Parathyroid adenoma (tissue), 2 donors: Measurements from ENCODE around the gene PTPRD.

Experiments
- H2AFZ ChIP-seq: fragments of 300-600 bp; sonication (generic); one replicate; pipeline ENCODE4 v1.7.0; 2017; ENCODE audit warnings: antibody characterized with exemption, mild to moderate bottlenecking
- H3K27ac ChIP-seq: fragments of 300-600 bp; sonication (generic); one replicate; pipeline ENCODE4 v1.7.0; 2017
- H3K27me3 ChIP-seq: fragments of 300-600 bp; sonication (generic); one replicate; pipeline ENCODE4 v1.7.0; 2017; ENCODE audit warnings: low read length; ENCODE audit not compliant: control insufficient read depth, insufficient read depth
- H3K36me3 ChIP-seq: fragments of 300-600 bp; sonication (generic); one replicate; pipeline ENCODE4 v1.7.0; 2017; ENCODE audit warnings: low read length; ENCODE audit not compliant: control insufficient read depth, insufficient read depth
- H3K4me1 ChIP-seq: fragments of 300-600 bp; sonication (generic); one replicate; pipeline ENCODE4 v1.7.0; 2017; ENCODE audit warnings: control low read depth
- H3K4me2 ChIP-seq: fragments of 300-600 bp; sonication (generic); one replicate; pipeline ENCODE4 v1.7.0; 2017; ENCODE audit warnings: low read length
- H3K4me3 ChIP-seq: fragments of 300-600 bp; sonication (generic); one replicate; pipeline ENCODE4 v1.7.0; 2017; ENCODE audit warnings: low read depth, low read length
- H3K79me2 ChIP-seq: fragments of 300-600 bp; sonication (generic); one replicate; pipeline ENCODE4 v1.7.0; 2017; ENCODE audit warnings: control low read depth
- H3K9ac ChIP-seq: fragments of 300-600 bp; sonication (generic); one replicate; pipeline ENCODE4 v1.7.0; 2017; ENCODE audit warnings: mild to moderate bottlenecking
- H3K9me3 ChIP-seq: fragments of 300-600 bp; sonication (generic); one replicate; pipeline ENCODE4 v1.7.0; 2017; ENCODE audit warnings: low read length; ENCODE audit not compliant: control insufficient read depth
- CTCF ChIP-seq: fragments of 300-600 bp; sonication (generic); IDR thresholded peaks from one replicate; pipeline ENCODE4 v1.7.0; 2017; ENCODE audit warnings: antibody characterized with exemption, mild to moderate bottlenecking
- donor health status: primary hyperparathyroidism.

Gene PTPRD

DNA sequence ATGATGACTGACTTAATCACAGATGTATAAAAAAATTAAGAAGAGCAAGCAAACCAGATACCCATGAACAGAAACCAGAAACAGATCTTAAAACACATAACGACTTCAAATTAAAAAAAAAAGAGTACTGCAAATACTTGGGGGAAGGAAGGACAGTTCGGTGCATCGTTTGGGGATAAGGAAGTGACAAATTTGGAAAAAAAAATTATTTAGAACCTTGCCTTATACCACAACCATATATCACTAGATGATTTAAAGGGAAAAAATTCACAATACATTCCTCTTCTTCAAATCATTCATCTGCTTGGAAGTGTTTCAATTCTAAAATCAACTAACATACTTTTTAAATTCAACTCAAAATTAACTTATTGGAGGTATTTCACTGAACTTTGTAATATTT, 1774.7 kb downstream of the PTPRD start:
- TF ChIP-seq CTCF = no peak
- H2AFZ ChIP-seq = no peak overlapping the region
- H3K4me3 ChIP-seq = no peak overlapping the region
- H3K9ac ChIP-seq = no peak overlapping the region
- H3K27ac ChIP-seq = no peak overlapping the region
- H3K79me2 ChIP-seq = no peaks in the 10 kb centered on the region
- no peaks in the 10 kb centered on the region for H3K4me1 ChIP-seq
- no peaks in the 10 kb centered on the region for H3K9me3 ChIP-seq
- no peak overlapping the region for H3K4me2 ChIP-seq
- no peaks in the 10 kb centered on the region for H3K27me3 ChIP-seq
- H3K36me3 ChIP-seq = no peaks in the 10 kb centered on the region

GRCh38 chr9:8835291-8835690, 1777.5 kb downstream of the PTPRD start:
- Histone ChIP-seq H3K9ac (no peak overlapping the region), H3K27ac (no peak overlapping the region), H3K4me1 (no peaks in the 10 kb centered on the region), H3K4me3 (no peak overlapping the region), H3K36me3 (no peaks in the 10 kb centered on the region), H3K9me3 (no peaks in the 10 kb centered on the region), H3K4me2 (no peak overlapping the region), H2AFZ (no peak overlapping the region), H3K79me2 (no peaks in the 10 kb centered on the region), H3K27me3 (no peaks in the 10 kb centered on the region)
- no peak for TF ChIP-seq CTCF

- no peak overlapping the region for H2AFZ ChIP-seq
- H3K27ac ChIP-seq = no peak overlapping the region
- no peaks in the 10 kb centered on the region for H3K36me3 ChIP-seq
- H3K9ac ChIP-seq = no peak overlapping the region
- no peak overlapping the region for H3K4me2 ChIP-seq
- no peaks in the 10 kb centered on the region for H3K9me3 ChIP-seq
- H3K79me2 ChIP-seq = no peaks in the 10 kb centered on the region
- H3K27me3 ChIP-seq = no peaks in the 10 kb centered on the region
- H3K4me1 ChIP-seq = no peaks in the 10 kb centered on the region
- H3K4me3 ChIP-seq = no peak overlapping the region
- no peak for TF ChIP-seq CTCF
Observed at GRCh38 chr9:8832955-8833354, 1779.8 kb downstream of the PTPRD start.

DNA sequence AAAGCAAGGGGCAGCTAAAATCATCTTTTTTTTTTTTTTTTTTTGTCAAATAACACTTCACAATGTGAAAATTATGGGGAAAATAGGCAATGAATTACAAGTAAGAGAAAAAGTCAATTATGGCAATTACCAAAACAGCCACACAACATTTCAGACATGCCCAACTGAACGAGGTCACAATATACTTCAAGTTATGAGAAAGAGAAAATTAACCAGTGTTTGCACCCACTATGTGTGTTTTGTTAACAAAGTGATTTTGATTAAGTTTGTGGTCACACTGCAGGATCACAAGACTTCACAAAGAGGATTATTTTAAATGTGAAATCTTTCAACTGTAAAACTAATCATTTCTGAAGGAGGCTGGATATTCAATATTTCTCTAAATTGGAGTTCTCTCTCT, 1780.4 kb downstream of the PTPRD start:
- Histone ChIP-seq H3K9me3 (no peaks in the 10 kb centered on the region), H3K27me3 (no peaks in the 10 kb centered on the region), H3K4me3 (no peak overlapping the region), H3K27ac (no peak overlapping the region), H3K79me2 (no peaks in the 10 kb centered on the region), H3K36me3 (no peaks in the 10 kb centered on the region), H3K4me1 (no peaks in the 10 kb centered on the region), H3K9ac (no peak overlapping the region), H3K4me2 (no peak overlapping the region), H2AFZ (no peak overlapping the region)
- TF ChIP-seq CTCF = no peak

- Histone ChIP-seq H3K9me3 (no peaks in the 10 kb centered on the region), H3K4me1 (no peaks in the 10 kb centered on the region), H3K27me3 (no peaks in the 10 kb centered on the region), H3K27ac (no peak overlapping the region), H3K4me3 (no peak overlapping the region), H3K79me2 (no peaks in the 10 kb centered on the region), H3K4me2 (no peak overlapping the region), H2AFZ (no peak overlapping the region), H3K9ac (no peak overlapping the region), H3K36me3 (no peaks in the 10 kb centered on the region)
- TF ChIP-seq CTCF = no peak
Observed at GRCh38 chr9:8831568-8831967, 1781.2 kb downstream of the PTPRD start.
